ENCODE results near the gene ZNF701. TPM values are rescaled to one million over a fixed set of nuclear protein-coding genes. Genes with fewer than 3 reads are reported as not detected.
"Not testable (repeated sequence)": the region's sequence is repeated elsewhere in the genome, so short reads cannot be mapped to it uniquely, and the experiment has no call there.

ZNF701 gene
- polyA plus RNA-seq, 1 experiment: 8.2 TPM

GRCh38 chr19:52554216-52554971 lies 15.7 kb upstream of the ZNF701 start:
- no peak overlapping the region for H3K27ac ChIP-seq (ENCODE audit: low read depth, low read length)
- peaks cover 71% of the 10 kb centered on the region for H3K9me3 ChIP-seq (ENCODE audit: control insufficient read depth, insufficient read depth, low read length)
- H3K4me3 ChIP-seq (ENCODE audit: low read depth, low read length): no peak overlapping the region
- no peaks in the 10 kb centered on the region for H3K27me3 ChIP-seq (ENCODE audit: control insufficient read depth, insufficient read depth, low read length)
- ChIA-PET CTCF (no interaction called here), POLR2A (no interaction called here)
- TF ChIP-seq CTCF (IDR thresholded peaks at IDR 0.05; ENCODE audit: low read depth, low read length): no peak
- DNase-seq (ENCODE audit: low read depth, low spot score): no peak

- ChIA-PET POLR2A (no interaction called here), CTCF (interaction anchor here (0.6 kb wide), 1 partner anchor 15 kb away, joined by 4 read pairs; no protein-coding TSS in a partner anchor)
- Histone ChIP-seq H3K9me3 (ENCODE audit: control insufficient read depth, insufficient read depth, low read length) (peaks cover 72% of the 10 kb centered on the region), H3K27ac (ENCODE audit: low read depth, low read length) (no peak overlapping the region), H3K27me3 (ENCODE audit: control insufficient read depth, insufficient read depth, low read length) (no peaks in the 10 kb centered on the region), H3K4me3 (ENCODE audit: low read depth, low read length) (no peak overlapping the region)
- no peak for TF ChIP-seq CTCF (IDR thresholded peaks at IDR 0.05; ENCODE audit: low read depth, low read length)
- no peak for DNase-seq (ENCODE audit: low read depth, low spot score)
Measured at GRCh38 chr19:52557231-52557995, 12.7 kb upstream of the ZNF701 start.

- POLR2A ChIA-PET; H3K27me3 ChIP-seq (ENCODE audit: control insufficient read depth, insufficient read depth, low read length); H3K27ac ChIP-seq (ENCODE audit: low read depth, low read length); CTCF ChIA-PET; H3K4me3 ChIP-seq (ENCODE audit: low read depth, low read length); DNase-seq (ENCODE audit: low read depth, low spot score): not testable (repeated sequence)
- H3K9me3 ChIP-seq (ENCODE audit: control insufficient read depth, insufficient read depth, low read length): peaks cover 82% of the 10 kb centered on the region
Measured at GRCh38 chr19:52558732-52559445, 11.2 kb upstream of the ZNF701 start.

GRCh38 chr19:52561611-52562010 lies 8.5 kb upstream of the ZNF701 start:
- H3K27ac ChIP-seq (ENCODE audit: low read depth, low read length); H3K4me3 ChIP-seq (ENCODE audit: low read depth, low read length); CTCF ChIA-PET; H3K27me3 ChIP-seq (ENCODE audit: control insufficient read depth, insufficient read depth, low read length); POLR2A ChIA-PET; DNase-seq (ENCODE audit: low read depth, low spot score): not testable (repeated sequence)
- peaks cover 74% of the 10 kb centered on the region for H3K9me3 ChIP-seq (ENCODE audit: control insufficient read depth, insufficient read depth, low read length)

- ChIA-PET CTCF (no interaction called here), POLR2A (no interaction called here)
- DNase-seq (ENCODE audit: low read depth, low spot score): no peak
- Histone ChIP-seq H3K9me3 (ENCODE audit: control insufficient read depth, insufficient read depth, low read length) (peaks cover 58% of the 10 kb centered on the region), H3K27me3 (ENCODE audit: control insufficient read depth, insufficient read depth, low read length) (no peaks in the 10 kb centered on the region), H3K27ac (ENCODE audit: low read depth, low read length) (no peak overlapping the region), H3K4me3 (ENCODE audit: low read depth, low read length) (no peak overlapping the region)
- no peak for TF ChIP-seq CTCF (IDR thresholded peaks at IDR 0.05; ENCODE audit: low read depth, low read length)
Measured at GRCh38 chr19:52566121-52566520, 4.0 kb upstream of the ZNF701 start.
